HFFc6 (cell line): ENCODE data around the gene ATP4B. TPM values are rescaled to one million over a fixed set of nuclear protein-coding genes. Genes with fewer than 3 reads are reported as not detected.

ENCODE experiments used
- DNase-seq: peaks from one replicate; pipeline ENCODE4 v3.0.0-alpha.2; 2018
- H3K27ac Mint-ChIP-seq: 2 replicates; pipeline ENCODE4 v1.8.0; 2020; ENCODE audit warnings: mild to moderate bottlenecking, mixed read lengths
- H3K27me3 Mint-ChIP-seq: 2 replicates; pipeline ENCODE4 v1.8.0; 2021; ENCODE audit warnings: mild to moderate bottlenecking, moderate library complexity, mixed read lengths; ENCODE audit not compliant: insufficient read depth
- H3K36me3 Mint-ChIP-seq: 2 replicates; pipeline ENCODE4 v1.8.0; 2021; ENCODE audit warnings: low read depth, mixed read lengths
- H3K4me1 Mint-ChIP-seq: 2 replicates; pipeline ENCODE4 v1.8.0; 2020; ENCODE audit warnings: low read depth, mixed read lengths
- H3K4me3 Mint-ChIP-seq: 2 replicates; pipeline ENCODE4 v1.8.0; 2020; ENCODE audit warnings: mild to moderate bottlenecking, moderate library complexity, mixed read lengths
- H3K9me3 Mint-ChIP-seq: 2 replicates; pipeline ENCODE4 v1.8.0; 2020; ENCODE audit warnings: mild to moderate bottlenecking, mixed read lengths
- CTCF ChIP-seq: fragments of 200-600 bp; sonication (generic); IDR thresholded peaks from 2 replicates; pipeline ENCODE4 v1.5.0; 2021; ENCODE audit warnings: antibody characterized with exemption, mild to moderate bottlenecking
- total RNA-seq, 6 experiments: library from RNA; stranded (reverse); fragmentation: NEBNext Ultra II Directional; extraction: Animal tissue kit (Norgen Biotek cat#: 25700); gene quantifications; 2 replicates in 1 of 6; 3 replicates in 5 of 6; pipeline ENCODE4 v1.2.3, GENCODE V29; 2021

Gene ATP4B
- total RNA-seq, 6 experiments from 2014 or later: not detected

DNA sequence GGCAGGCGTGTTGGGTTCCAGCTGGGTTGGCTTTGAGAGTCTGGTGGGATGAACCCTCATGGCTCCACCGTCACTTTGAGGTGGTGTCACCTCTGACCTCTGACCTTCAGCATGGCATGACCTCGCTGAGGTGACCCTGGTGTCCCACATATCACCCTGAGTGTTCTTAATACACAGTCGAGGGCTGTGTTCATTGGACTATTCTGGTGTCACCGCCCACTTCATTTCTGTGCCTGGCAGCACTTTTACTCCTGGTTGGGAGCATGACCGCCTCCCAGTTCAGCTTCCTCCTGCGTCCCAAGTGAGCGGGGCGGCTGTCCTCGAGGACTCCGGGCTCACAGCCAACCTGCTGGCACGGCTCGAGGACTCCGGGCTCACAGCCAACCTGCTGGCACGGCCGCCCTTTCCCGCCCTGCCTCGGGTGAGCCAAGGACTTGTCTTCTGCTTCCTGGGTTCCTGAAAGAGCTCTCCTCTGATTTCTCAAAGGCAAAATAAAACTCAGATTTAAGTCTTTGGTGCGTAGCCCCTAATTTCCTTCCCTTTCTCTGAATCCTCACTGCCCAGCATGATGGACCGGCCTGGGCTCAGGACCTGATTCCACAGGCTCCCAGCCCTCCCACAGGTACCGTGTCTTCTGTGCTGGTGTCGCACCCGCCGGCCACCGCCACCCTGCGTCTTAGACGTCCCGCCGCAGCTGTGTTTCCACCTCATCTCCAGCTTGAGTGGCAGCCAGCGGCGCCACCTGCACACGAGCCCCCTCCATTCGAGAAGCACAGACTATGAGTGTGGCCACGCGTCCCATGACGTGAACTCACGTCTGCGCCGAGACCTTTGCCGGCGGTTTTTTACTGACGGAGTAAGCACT is 10.4 kb downstream of the ATP4B start:
- peak; percentile 30 for DNase-seq
- H3K4me1 Mint-ChIP-seq: peaks cover 19% of the 10 kb centered on the region
- no peak for TF ChIP-seq CTCF
- no peak overlapping the region for H3K4me3 Mint-ChIP-seq
- H3K9me3 Mint-ChIP-seq: no peaks in the 10 kb centered on the region
- H3K27me3 Mint-ChIP-seq: peaks cover 8% of the 10 kb centered on the region
- H3K36me3 Mint-ChIP-seq: peaks cover 27% of the 10 kb centered on the region
- no peak overlapping the region for H3K27ac Mint-ChIP-seq

- TF ChIP-seq CTCF: no peak
- DNase-seq: no peak
- no peak overlapping the region for H3K27ac Mint-ChIP-seq
- H3K36me3 Mint-ChIP-seq: peaks cover 34% of the 10 kb centered on the region
- no peak overlapping the region for H3K4me3 Mint-ChIP-seq
- H3K27me3 Mint-ChIP-seq: peaks cover 8% of the 10 kb centered on the region
- no peaks in the 10 kb centered on the region for H3K9me3 Mint-ChIP-seq
- peaks cover 19% of the 10 kb centered on the region for H3K4me1 Mint-ChIP-seq
These were observed 11.1 kb downstream of the ATP4B start for GRCh38 chr13:113646921-113647340.

- H3K27ac Mint-ChIP-seq: no peak overlapping the region
- TF ChIP-seq CTCF: no peak
- no peak overlapping the region for H3K4me3 Mint-ChIP-seq
- H3K36me3 Mint-ChIP-seq: peaks cover 38% of the 10 kb centered on the region
- peaks cover 8% of the 10 kb centered on the region for H3K27me3 Mint-ChIP-seq
- no peak for DNase-seq
- peaks cover 19% of the 10 kb centered on the region for H3K4me1 Mint-ChIP-seq
- no peaks in the 10 kb centered on the region for H3K9me3 Mint-ChIP-seq
These were observed 11.6 kb downstream of the ATP4B start for GRCh38 chr13:113646376-113646775.

- Mint-ChIP-seq H3K27me3 (peaks cover 8% of the 10 kb centered on the region), H3K36me3 (peaks cover 46% of the 10 kb centered on the region), H3K9me3 (no peaks in the 10 kb centered on the region), H3K4me1 (peaks cover 19% of the 10 kb centered on the region), H3K27ac (no peak overlapping the region), H3K4me3 (no peak overlapping the region)
- DNase-seq: no peak
- TF ChIP-seq CTCF: no peak
These were observed 12.7 kb downstream of the ATP4B start for GRCh38 chr13:113645329-113645728.

GRCh38 chr13:113644800-113645199 is 13.2 kb downstream of the ATP4B start:
- no peaks in the 10 kb centered on the region for H3K9me3 Mint-ChIP-seq
- no peak overlapping the region for H3K27ac Mint-ChIP-seq
- peaks cover 19% of the 10 kb centered on the region for H3K4me1 Mint-ChIP-seq

More at GRCh38 chr13:113644800-113645199, 13.2 kb downstream of the ATP4B start:
- peaks cover 8% of the 10 kb centered on the region for H3K27me3 Mint-ChIP-seq
- no peak for TF ChIP-seq CTCF
- no peak overlapping the region for H3K4me3 Mint-ChIP-seq
- no peak for DNase-seq
- peaks cover 51% of the 10 kb centered on the region for H3K36me3 Mint-ChIP-seq
